GM23338 (cell line): ENCODE measurements around the gene GAD1. TPM values are rescaled to one million over a fixed set of nuclear protein-coding genes. Genes with fewer than 3 reads are reported as not detected.

Experiments used
- ATAC-seq: fragments of 200-7000 bp; cut with Tn5 transposase; 3 replicates; pipeline ENCODE4 v1.9.1; 2020
- DNase-seq: peaks from one replicate; pipeline ENCODE4 v3.0.0-alpha.2; 2015; ENCODE audit warnings: low spot score
- H2AFZ ChIP-seq: fragments of 200-600 bp; sonication (generic); 2 replicates; pipeline ENCODE4 v1.8.0; 2016; ENCODE audit warnings: antibody characterized with exemption, mild to moderate bottlenecking, moderate library complexity
- H3F3A ChIP-seq: fragments of 200-600 bp; sonication (generic); replicated peaks from 2 replicates; pipeline ENCODE4 v1.8.0; 2017; ENCODE audit warnings: antibody characterized with exemption, mixed run types, low read depth
- H3K27ac ChIP-seq: fragments of 200-600 bp; sonication (generic); 2 replicates; pipeline ENCODE4 v1.6.1; 2016; ENCODE audit warnings: low read depth
- H3K27me3 ChIP-seq: fragments of 200-600 bp; sonication (generic); 2 replicates; pipeline ENCODE4 v1.8.0; 2016; ENCODE audit warnings: mild to moderate bottlenecking, mixed run types, moderate library complexity; ENCODE audit not compliant: insufficient read depth
- H3K36me3 ChIP-seq: fragments of 200-600 bp; sonication (generic); 2 replicates; pipeline ENCODE4 v1.8.0; 2016; ENCODE audit warnings: mild to moderate bottlenecking; ENCODE audit not compliant: insufficient read depth
- H3K4me1 ChIP-seq: fragments of 200-600 bp; sonication (generic); 2 replicates; pipeline ENCODE4 v1.8.0; 2016; ENCODE audit warnings: mild to moderate bottlenecking, moderate library complexity; ENCODE audit not compliant: insufficient read depth
- H3K4me2 ChIP-seq: fragments of 200-600 bp; sonication (generic); 2 replicates; pipeline ENCODE4 v1.7.1; 2017; ENCODE audit warnings: mixed run types
- H3K4me3 ChIP-seq: fragments of 200-600 bp; sonication (generic); 2 replicates; pipeline ENCODE4 v1.6.1; 2016; ENCODE audit warnings: mixed run types
- H3K79me2 ChIP-seq: fragments of 200-600 bp; sonication (generic); replicated peaks from 2 replicates; pipeline ENCODE4 v1.8.0; 2017; ENCODE audit warnings: mild to moderate bottlenecking; ENCODE audit not compliant: insufficient read depth
- H3K9me2 ChIP-seq: fragments of 200-600 bp; sonication (generic); 2 replicates; pipeline ENCODE4 v1.8.0; 2017; ENCODE audit not compliant: insufficient read depth
- H4K20me1 ChIP-seq: fragments of 200-600 bp; sonication (generic); replicated peaks from 2 replicates; pipeline ENCODE4 v1.8.0; 2017; ENCODE audit warnings: mild to moderate bottlenecking; ENCODE audit not compliant: insufficient read depth
- H3K27ac Mint-ChIP-seq: 2 replicates; pipeline ENCODE4 v1.8.0; 2020; ENCODE audit warnings: inconsistent platforms, mild to moderate bottlenecking, moderate library complexity, mixed read lengths
- H3K27me3 Mint-ChIP-seq: 3 replicates; pipeline ENCODE4 v1.8.0; 2022; ENCODE audit warnings: low read depth, mild to moderate bottlenecking, moderate library complexity, mixed read lengths, inconsistent platforms; ENCODE audit not compliant: insufficient read depth, poor library complexity
- H3K36me3 Mint-ChIP-seq: 3 replicates; pipeline ENCODE4 v1.8.0; 2021; ENCODE audit warnings: low read depth, mild to moderate bottlenecking, inconsistent platforms, moderate library complexity, mixed read lengths
- H3K4me1 Mint-ChIP-seq: 3 replicates; pipeline ENCODE4 v1.8.0; 2020; ENCODE audit warnings: mild to moderate bottlenecking, inconsistent platforms, mixed read lengths
- H3K4me3 Mint-ChIP-seq: 3 replicates; pipeline ENCODE4 v1.8.0; 2021; ENCODE audit warnings: moderate library complexity, mild to moderate bottlenecking, inconsistent platforms, mixed read lengths
- H3K9me3 Mint-ChIP-seq: 3 replicates; pipeline ENCODE4 v1.8.0; 2020; ENCODE audit warnings: moderate library complexity, mild to moderate bottlenecking, inconsistent platforms, mixed read lengths
- CREB1 ChIP-seq: fragments of 250-450 bp; sonication (Bioruptor Pico); IDR thresholded peaks from 2 replicates; pipeline ENCODE4 v1.5.0; 2020; ENCODE audit warnings: low read depth, mild to moderate bottlenecking, moderate library complexity
- ETS1 ChIP-seq: IDR thresholded peaks from 2 replicates; pipeline ENCODE4 v1.6.1; 2016; ENCODE audit warnings: antibody characterized with exemption
- EZH2 ChIP-seq: fragments of 200-600 bp; sonication (generic); IDR thresholded peaks from one replicate; pipeline ENCODE4 v1.8.0; 2017; ENCODE audit warnings: antibody characterized with exemption, mild to moderate bottlenecking, low read depth; ENCODE audit not compliant: unreplicated experiment
- EZH2phosphoT487 ChIP-seq: fragments of 200-600 bp; sonication (generic); IDR thresholded peaks from one replicate; pipeline ENCODE4 v1.8.1; 2018; ENCODE audit warnings: antibody characterized with exemption; ENCODE audit not compliant: unreplicated experiment
- NANOG ChIP-seq: IDR thresholded peaks from 2 replicates; pipeline ENCODE4 v1.6.1; 2016; ENCODE audit warnings: antibody characterized with exemption, borderline replicate concordance
- STAT1 ChIP-seq: IDR thresholded peaks from one replicate; pipeline ENCODE4 v1.6.1; 2016; ENCODE audit warnings: antibody characterized with exemption; ENCODE audit not compliant: unreplicated experiment
- ZNF114 ChIP-seq: fragments of 250-450 bp; sonication (Bioruptor Pico); IDR thresholded peaks from 2 replicates; pipeline ENCODE4 v1.5.0; 2020; ENCODE audit warnings: mild to moderate bottlenecking, moderate library complexity
- ZNF331 ChIP-seq: fragments of 250-450 bp; sonication (Bioruptor Pico); IDR thresholded peaks from 2 replicates; pipeline ENCODE4 v1.5.0; 2020; ENCODE audit warnings: low read depth, mild to moderate bottlenecking, moderate library complexity
- polyA plus RNA-seq: library from polyadenylated mRNA; unstranded; fragments of >200 nt; fragmentation: Nextera tagmentation; extraction: Ambion mirVana; gene quantifications from 2 replicates; pipeline ENCODE4 v1.2.1, GENCODE V29; 2016
- total RNA-seq: library from RNA; depleted of rRNA; stranded (reverse); fragments of >200 nt; shearing (Covaris generic); gene quantifications from 2 replicates; pipeline ENCODE4 v1.2.3, GENCODE V29; 2014
- TF ChIP-seq, protein P1 (sequence below): IDR thresholded peaks from one replicate; pipeline ENCODE4 v1.6.1; 2018; ENCODE audit warnings: antibody characterized with exemption; ENCODE audit not compliant: unreplicated experiment
- TF ChIP-seq, protein P2 (sequence below): fragments of 250-450 bp; sonication (Bioruptor Pico); IDR thresholded peaks from 2 replicates; pipeline ENCODE4 v1.5.0; 2020; ENCODE audit warnings: mild to moderate bottlenecking, moderate library complexity

GAD1 gene
- total and polyA plus RNA-seq, 2 experiments from 2014 or later = 0.17 to 0.34 TPM

- TF ChIP-seq, protein P1, sequence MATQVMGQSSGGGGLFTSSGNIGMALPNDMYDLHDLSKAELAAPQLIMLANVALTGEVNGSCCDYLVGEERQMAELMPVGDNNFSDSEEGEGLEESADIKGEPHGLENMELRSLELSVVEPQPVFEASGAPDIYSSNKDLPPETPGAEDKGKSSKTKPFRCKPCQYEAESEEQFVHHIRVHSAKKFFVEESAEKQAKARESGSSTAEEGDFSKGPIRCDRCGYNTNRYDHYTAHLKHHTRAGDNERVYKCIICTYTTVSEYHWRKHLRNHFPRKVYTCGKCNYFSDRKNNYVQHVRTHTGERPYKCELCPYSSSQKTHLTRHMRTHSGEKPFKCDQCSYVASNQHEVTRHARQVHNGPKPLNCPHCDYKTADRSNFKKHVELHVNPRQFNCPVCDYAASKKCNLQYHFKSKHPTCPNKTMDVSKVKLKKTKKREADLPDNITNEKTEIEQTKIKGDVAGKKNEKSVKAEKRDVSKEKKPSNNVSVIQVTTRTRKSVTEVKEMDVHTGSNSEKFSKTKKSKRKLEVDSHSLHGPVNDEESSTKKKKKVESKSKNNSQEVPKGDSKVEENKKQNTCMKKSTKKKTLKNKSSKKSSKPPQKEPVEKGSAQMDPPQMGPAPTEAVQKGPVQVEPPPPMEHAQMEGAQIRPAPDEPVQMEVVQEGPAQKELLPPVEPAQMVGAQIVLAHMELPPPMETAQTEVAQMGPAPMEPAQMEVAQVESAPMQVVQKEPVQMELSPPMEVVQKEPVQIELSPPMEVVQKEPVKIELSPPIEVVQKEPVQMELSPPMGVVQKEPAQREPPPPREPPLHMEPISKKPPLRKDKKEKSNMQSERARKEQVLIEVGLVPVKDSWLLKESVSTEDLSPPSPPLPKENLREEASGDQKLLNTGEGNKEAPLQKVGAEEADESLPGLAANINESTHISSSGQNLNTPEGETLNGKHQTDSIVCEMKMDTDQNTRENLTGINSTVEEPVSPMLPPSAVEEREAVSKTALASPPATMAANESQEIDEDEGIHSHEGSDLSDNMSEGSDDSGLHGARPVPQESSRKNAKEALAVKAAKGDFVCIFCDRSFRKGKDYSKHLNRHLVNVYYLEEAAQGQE = no peak
- TF ChIP-seq NANOG (no peak), ETS1 (no peak), EZH2 (peak; percentile 99), ZNF331 (CRISPR knock-in tag) (no peak), STAT1 (no peak), CREB1 (no peak)
These were observed 5.8 kb downstream of the GAD1 start (continued) for GRCh38 chr2:170822290-170823087.

GRCh38 chr2:170823088-170823897, 6.6 kb downstream of the GAD1 start:
- H3K4me3 Mint-ChIP-seq = peak overlapping the region; percentile 77
- H3K27ac ChIP-seq = no peak overlapping the region
- no peak overlapping the region for H3K27ac Mint-ChIP-seq
- peaks cover 21% of the 10 kb centered on the region for H3F3A ChIP-seq
- H2AFZ ChIP-seq = peak overlapping the region; percentile 94
- DNase-seq (peak; percentile 71), ATAC-seq (peak; percentile 47)
- no peaks in the 10 kb centered on the region; the same call in 2 of the 3 replicates for H3K36me3 Mint-ChIP-seq
- H3K4me1 Mint-ChIP-seq = peaks cover 43% of the 10 kb centered on the region
- peaks cover 3% of the 10 kb centered on the region; the same call in 2 of the 3 replicates for H3K9me3 Mint-ChIP-seq
- H3K4me2 ChIP-seq = peak overlapping the region; percentile 97
- H3K4me3 ChIP-seq = peak overlapping the region; percentile 63
- H3K4me1 ChIP-seq = peaks cover 51% of the 10 kb centered on the region
- H4K20me1 ChIP-seq = peaks cover 10% of the 10 kb centered on the region; the same call in 1 of the 2 replicates
- TF ChIP-seq STAT1 (no peak), EZH2phosphoT487 (peak; percentile 69), EZH2 (no peak), ZNF114 (CRISPR knock-in tag) (no peak)
- TF ChIP-seq, protein P2, sequence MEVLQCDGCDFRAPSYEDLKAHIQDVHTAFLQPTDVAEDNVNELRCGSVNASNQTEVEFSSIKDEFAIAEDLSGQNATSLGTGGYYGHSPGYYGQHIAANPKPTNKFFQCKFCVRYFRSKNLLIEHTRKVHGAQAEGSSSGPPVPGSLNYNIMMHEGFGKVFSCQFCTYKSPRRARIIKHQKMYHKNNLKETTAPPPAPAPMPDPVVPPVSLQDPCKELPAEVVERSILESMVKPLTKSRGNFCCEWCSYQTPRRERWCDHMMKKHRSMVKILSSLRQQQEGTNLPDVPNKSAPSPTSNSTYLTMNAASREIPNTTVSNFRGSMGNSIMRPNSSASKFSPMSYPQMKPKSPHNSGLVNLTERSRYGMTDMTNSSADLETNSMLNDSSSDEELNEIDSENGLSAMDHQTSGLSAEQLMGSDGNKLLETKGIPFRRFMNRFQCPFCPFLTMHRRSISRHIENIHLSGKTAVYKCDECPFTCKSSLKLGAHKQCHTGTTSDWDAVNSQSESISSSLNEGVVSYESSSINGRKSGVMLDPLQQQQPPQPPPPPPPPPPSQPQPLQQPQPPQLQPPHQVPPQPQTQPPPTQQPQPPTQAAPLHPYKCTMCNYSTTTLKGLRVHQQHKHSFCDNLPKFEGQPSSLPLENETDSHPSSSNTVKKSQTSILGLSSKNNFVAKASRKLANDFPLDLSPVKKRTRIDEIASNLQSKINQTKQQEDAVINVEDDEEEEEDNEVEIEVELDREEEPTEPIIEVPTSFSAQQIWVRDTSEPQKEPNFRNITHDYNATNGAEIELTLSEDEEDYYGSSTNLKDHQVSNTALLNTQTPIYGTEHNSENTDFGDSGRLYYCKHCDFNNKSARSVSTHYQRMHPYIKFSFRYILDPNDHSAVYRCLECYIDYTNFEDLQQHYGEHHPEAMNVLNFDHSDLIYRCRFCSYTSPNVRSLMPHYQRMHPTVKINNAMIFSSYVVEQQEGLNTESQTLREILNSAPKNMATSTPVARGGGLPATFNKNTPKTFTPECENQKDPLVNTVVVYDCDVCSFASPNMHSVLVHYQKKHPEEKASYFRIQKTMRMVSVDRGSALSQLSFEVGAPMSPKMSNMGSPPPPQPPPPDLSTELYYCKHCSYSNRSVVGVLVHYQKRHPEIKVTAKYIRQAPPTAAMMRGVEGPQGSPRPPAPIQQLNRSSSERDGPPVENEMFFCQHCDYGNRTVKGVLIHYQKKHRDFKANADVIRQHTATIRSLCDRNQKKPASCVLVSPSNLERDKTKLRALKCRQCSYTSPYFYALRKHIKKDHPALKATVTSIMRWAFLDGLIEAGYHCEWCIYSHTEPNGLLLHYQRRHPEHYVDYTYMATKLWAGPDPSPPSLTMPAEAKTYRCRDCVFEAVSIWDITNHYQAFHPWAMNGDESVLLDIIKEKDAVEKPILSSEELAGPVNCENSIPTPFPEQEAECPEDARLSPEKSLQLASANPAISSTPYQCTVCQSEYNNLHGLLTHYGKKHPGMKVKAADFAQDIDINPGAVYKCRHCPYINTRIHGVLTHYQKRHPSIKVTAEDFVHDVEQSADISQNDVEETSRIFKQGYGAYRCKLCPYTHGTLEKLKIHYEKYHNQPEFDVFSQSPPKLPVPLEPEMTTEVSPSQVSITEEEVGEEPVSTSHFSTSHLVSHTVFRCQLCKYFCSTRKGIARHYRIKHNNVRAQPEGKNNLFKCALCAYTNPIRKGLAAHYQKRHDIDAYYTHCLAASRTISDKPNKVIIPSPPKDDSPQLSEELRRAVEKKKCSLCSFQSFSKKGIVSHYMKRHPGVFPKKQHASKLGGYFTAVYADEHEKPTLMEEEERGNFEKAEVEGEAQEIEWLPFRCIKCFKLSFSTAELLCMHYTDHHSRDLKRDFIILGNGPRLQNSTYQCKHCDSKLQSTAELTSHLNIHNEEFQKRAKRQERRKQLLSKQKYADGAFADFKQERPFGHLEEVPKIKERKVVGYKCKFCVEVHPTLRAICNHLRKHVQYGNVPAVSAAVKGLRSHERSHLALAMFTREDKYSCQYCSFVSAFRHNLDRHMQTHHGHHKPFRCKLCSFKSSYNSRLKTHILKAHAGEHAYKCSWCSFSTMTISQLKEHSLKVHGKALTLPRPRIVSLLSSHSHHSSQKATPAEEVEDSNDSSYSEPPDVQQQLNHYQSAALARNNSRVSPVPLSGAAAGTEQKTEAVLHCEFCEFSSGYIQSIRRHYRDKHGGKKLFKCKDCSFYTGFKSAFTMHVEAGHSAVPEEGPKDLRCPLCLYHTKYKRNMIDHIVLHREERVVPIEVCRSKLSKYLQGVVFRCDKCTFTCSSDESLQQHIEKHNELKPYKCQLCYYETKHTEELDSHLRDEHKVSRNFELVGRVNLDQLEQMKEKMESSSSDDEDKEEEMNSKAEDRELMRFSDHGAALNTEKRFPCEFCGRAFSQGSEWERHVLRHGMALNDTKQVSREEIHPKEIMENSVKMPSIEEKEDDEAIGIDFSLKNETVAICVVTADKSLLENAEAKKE = no peak
- peaks cover 90% of the 10 kb centered on the region for H3K27me3 Mint-ChIP-seq
- peaks cover 96% of the 10 kb centered on the region for H3K27me3 ChIP-seq
- no peaks in the 10 kb centered on the region for H3K9me2 ChIP-seq
- no peaks in the 10 kb centered on the region for H3K79me2 ChIP-seq
- H3K36me3 ChIP-seq = no peaks in the 10 kb centered on the region
